GM10248 (cell line): Measurements from ENCODE around the gene CGN.

Experiments used
- CTCF ChIA-PET: fragments of 300-600 bp; sonication (Branson Sonifier 250); formaldehyde crosslinking; extraction: SDS; loops from one replicate; lab custom pipeline; 2021; ENCODE audit warnings: antibody characterized with exemption; lab: Yijun Ruan, JAX
- POLR2A ChIA-PET: fragments of 350-650 bp; sonication (Branson Sonifier 250); formaldehyde crosslinking; extraction: SDS; loops from one replicate; lab custom pipeline; 2020; ENCODE audit warnings: antibody characterized with exemption; lab: Yijun Ruan, JAX
- DNase-seq: peaks from one replicate; pipeline ENCODE4 v3.0.0; 2012; ENCODE audit errors: extremely low spot score
- CTCF ChIP-seq: IDR thresholded peaks from 2 replicates; pipeline ENCODE4 v1.5.1; 2012; ENCODE audit warnings: mild to moderate bottlenecking, low read depth; ENCODE audit errors: extremely low read depth, missing control alignments, control extremely low read depth

CGN gene

GRCh38 chr1:151577173-151577572 is 66.0 kb downstream of the CGN start:
- no peak for TF ChIP-seq CTCF
- no peak for DNase-seq
- POLR2A ChIA-PET = no interaction called here
- CTCF ChIA-PET = interaction anchor here (1.5 kb wide), 2 partner anchors 12 to 17 kb away, joined by 3 to 5 read pairs; no protein-coding TSS in a partner anchor

- POLR2A ChIA-PET = no interaction called here
- DNase-seq = no peak
- CTCF ChIA-PET = interaction anchor here (1.0 to 1.3 kb wide), 2 partner anchors 16 to 156 kb away, joined by 3 to 4 read pairs; no protein-coding TSS in a partner anchor
- no peak for TF ChIP-seq CTCF
Observed at GRCh38 chr1:151578941-151579340, 67.8 kb downstream of the CGN start.

GRCh38 chr1:151579436-151580225 is 68.4 kb downstream of the CGN start:
- CTCF ChIA-PET = interaction anchor here (1.0 to 1.3 kb wide), 2 partner anchors 16 to 155 kb away, joined by 3 to 4 read pairs; no protein-coding TSS in a partner anchor
- POLR2A ChIA-PET = no interaction called here
- no peak for DNase-seq

GRCh38 chr1:151581451-151581850 is 70.3 kb downstream of the CGN start:
- TF ChIP-seq CTCF = no peak
- ChIA-PET CTCF (interaction anchor here (1.2 to 2.0 kb wide), 3 partner anchors 12 to 300 kb away, joined by 3 to 8 read pairs (median 3); no protein-coding TSS in a partner anchor), POLR2A (no interaction called here)
- DNase-seq = no peak

More at GRCh38 chr1:151579436-151580225, 68.4 kb downstream of the CGN start:
- TF ChIP-seq CTCF = no peak

GRCh38 chr1:151581921-151582320 is 70.7 kb downstream of the CGN start:
- POLR2A ChIA-PET = no interaction called here

More at GRCh38 chr1:151581921-151582320, 70.7 kb downstream of the CGN start:
- TF ChIP-seq CTCF = no peak
- CTCF ChIA-PET = interaction anchor here (1.2 to 2.0 kb wide), 3 partner anchors 11 to 300 kb away, joined by 3 to 8 read pairs (median 3); no protein-coding TSS in a partner anchor
- DNase-seq = no peak
